Measurements from ENCODE around the gene CDCA4. TPM values are rescaled to one million over a fixed set of nuclear protein-coding genes. Genes with fewer than 3 reads are reported as not detected.

Gene CDCA4
- total RNA-seq, 1 donor from 2014 or later, result 6.9 TPM

DNA sequence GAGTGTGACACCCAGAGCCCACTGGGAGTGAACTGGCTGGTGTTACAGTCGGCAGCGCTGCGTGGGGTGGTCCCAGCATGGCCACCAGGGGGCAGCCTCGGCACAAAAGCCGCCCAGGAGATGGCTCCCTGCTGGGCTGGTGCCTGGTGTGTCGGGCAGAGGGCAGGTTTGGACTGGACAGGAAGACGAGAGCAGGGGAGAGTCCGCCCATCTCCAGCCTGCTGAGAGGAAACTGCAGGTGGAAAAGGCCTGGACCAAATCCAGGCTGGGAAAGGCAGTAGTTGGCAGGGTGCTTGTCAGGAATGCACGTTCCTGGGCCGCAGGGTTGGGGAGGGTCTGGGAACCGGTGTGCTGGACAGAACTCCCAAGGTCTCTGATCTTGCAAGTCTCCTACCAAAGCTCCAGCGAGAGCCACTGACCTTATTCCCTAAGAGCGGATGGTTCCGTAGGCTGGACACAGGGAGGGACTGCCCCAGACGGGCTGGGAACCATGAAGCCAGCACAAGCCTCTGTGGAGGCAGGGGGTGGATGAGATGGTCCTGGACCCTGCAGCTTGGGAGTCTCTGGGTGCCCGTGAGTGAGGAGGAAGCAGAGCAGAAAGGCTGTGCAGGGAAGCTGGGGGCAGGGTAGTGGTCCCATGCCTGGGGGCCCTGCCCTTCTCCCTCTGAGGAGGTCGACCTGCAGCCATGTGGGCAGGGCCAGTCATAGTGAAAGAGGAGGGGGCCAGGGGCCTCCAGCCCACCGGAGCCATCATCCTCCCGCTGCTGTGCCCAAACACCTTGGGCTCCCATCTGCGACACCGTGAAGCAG is 44.5 kb downstream of the CDCA4 start:
- Histone ChIP-seq H3K4me1 (peaks cover 77% of the 10 kb centered on the region), H3K9me3 (no peaks in the 10 kb centered on the region), H3K4me3 (no peak overlapping the region), H3K27me3 (ENCODE audit: low read depth) (peaks cover 17% of the 10 kb centered on the region), H3K36me3 (no peaks in the 10 kb centered on the region), H3K27ac (no peak overlapping the region)
- DNase-seq, result peak; percentile 91
- TF ChIP-seq, protein P1, sequence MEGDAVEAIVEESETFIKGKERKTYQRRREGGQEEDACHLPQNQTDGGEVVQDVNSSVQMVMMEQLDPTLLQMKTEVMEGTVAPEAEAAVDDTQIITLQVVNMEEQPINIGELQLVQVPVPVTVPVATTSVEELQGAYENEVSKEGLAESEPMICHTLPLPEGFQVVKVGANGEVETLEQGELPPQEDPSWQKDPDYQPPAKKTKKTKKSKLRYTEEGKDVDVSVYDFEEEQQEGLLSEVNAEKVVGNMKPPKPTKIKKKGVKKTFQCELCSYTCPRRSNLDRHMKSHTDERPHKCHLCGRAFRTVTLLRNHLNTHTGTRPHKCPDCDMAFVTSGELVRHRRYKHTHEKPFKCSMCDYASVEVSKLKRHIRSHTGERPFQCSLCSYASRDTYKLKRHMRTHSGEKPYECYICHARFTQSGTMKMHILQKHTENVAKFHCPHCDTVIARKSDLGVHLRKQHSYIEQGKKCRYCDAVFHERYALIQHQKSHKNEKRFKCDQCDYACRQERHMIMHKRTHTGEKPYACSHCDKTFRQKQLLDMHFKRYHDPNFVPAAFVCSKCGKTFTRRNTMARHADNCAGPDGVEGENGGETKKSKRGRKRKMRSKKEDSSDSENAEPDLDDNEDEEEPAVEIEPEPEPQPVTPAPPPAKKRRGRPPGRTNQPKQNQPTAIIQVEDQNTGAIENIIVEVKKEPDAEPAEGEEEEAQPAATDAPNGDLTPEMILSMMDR (IDR thresholded peaks at IDR 0.05), result peak; percentile 97
- peak; percentile 62 to 67 for ATAC-seq
- intact Hi-C loops (cut with DNase I), result loop anchor here (10.0 kb wide), 1 partner anchor 68 kb away; no protein-coding TSS in a partner anchor

DNA sequence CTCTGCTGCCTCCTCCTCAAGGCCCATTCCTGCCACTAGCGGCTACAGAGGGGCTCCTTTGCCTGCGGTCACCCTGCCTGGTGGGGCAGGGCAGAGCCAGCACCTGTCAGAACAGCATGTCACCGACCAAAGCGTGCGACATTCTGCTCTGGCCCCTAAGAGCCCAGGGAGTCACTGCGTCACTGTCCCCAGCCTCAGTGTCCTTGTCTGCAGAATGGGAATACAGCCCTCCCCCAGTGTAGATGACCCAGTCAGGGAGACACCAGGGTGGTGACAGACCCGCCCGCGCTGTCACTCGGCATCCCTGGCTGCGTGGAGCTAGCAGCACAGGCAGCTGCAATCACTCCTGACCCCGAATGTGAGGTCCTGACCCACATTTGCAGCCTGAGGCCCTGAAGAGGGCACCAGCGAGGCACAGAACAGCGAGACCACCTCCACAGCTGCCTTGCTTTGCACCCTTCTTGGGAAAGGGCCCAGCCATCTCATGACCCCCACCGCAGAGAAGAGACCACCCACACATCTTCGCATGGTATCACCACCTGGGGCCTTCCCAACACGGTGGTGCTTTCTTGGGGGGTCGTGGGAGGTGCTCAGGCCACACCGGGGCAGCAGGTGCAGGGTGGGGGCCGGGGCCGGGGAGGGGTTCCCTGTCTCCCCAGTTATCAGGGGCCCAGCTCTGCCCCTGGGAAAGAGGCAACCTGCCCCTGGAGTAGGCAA is 45.2 kb downstream of the CDCA4 start:
- ATAC-seq (no peak), DNase-seq (peak; percentile 49)
- H3K27ac ChIP-seq, result no peak overlapping the region
- H3K27me3 ChIP-seq (ENCODE audit: low read depth), result peaks cover 17% of the 10 kb centered on the region
- no peaks in the 10 kb centered on the region for H3K9me3 ChIP-seq
- intact Hi-C loops (cut with DNase I), result loop anchor here (10.0 kb wide), 1 partner anchor 69 kb away; no protein-coding TSS in a partner anchor
- TF ChIP-seq, protein P1 (IDR thresholded peaks at IDR 0.05), result no peak
- peaks cover 85% of the 10 kb centered on the region for H3K4me1 ChIP-seq
- no peak overlapping the region for H3K4me3 ChIP-seq
- no peaks in the 10 kb centered on the region for H3K36me3 ChIP-seq

DNA sequence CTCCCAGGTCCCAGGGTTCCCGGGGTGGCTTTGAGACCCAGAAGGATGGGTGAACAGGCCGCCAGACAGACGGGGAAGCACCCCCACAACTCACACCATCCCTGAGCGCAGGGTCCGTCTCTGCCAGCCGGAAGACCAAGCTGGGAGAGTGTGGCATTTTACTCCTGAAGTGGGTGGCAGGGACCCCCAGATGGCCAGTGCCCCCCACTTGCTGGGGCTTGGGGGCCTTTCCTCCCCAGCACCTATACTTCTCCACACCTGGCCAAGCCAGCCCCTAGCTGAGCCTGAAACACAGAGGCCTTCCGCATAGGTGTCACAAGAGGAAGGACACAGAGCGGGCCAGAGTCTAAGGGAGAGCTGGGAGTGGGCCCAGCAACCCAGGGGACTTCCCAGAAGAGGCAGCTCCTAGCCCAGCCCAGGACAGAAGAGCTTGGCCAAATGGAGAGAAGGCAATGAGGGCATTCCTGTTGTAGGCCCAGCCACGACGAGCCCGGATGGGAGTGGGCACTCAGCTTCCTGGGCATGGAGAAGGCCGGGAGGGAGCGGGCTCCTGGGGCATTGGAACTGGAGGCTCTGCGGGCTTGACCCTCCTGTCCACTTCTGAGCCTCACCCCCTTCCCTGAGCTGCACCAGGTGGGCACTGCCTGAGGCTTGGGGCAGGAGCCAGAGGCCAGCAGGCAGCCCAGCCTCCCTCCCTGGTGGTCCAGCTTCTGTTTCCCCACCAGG is 46.1 kb downstream of the CDCA4 start:
- peaks cover 17% of the 10 kb centered on the region for H3K27me3 ChIP-seq (ENCODE audit: low read depth)
- no peak for ATAC-seq
- H3K27ac ChIP-seq, result peak overlapping the region; percentile 86
- H3K4me1 ChIP-seq, result peaks cover 81% of the 10 kb centered on the region
- no peaks in the 10 kb centered on the region for H3K9me3 ChIP-seq
- no peaks in the 10 kb centered on the region for H3K36me3 ChIP-seq
- H3K4me3 ChIP-seq, result no peak overlapping the region
- peak; percentile 43 for DNase-seq
- intact Hi-C loops (cut with DNase I), result loop anchor here (10.0 kb wide), 1 partner anchor 70 kb away; no protein-coding TSS in a partner anchor
- TF ChIP-seq, protein P1 (IDR thresholded peaks at IDR 0.05), result no peak

DNA sequence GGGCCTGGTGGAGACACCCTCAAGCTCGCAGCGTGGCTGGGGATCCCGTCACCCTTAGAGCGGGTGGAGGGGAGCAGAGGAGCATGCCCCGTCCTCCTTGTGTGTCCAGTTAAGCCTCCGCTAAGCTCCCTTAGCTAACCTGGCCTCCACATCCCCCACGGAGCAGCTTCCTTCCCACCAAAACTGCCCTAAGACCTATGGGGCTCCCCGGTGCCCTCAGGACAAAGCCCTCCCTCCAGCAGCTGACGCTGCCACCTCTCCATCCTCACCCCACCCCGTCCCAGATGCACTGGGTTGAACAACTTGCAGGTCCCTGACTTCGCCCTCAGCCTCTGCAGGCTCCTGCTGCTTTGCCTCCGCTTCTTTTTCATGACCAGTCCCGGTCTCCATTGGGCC is 46.7 kb downstream of the CDCA4 start:
- H3K9me3 ChIP-seq, result no peaks in the 10 kb centered on the region
- H3K4me3 ChIP-seq, result peak overlapping the region; percentile 24

More for the DNA sequence above, 46.7 kb downstream of the CDCA4 start:
- H3K36me3 ChIP-seq, result no peaks in the 10 kb centered on the region
- no peak for ATAC-seq
- TF ChIP-seq, protein P1 (IDR thresholded peaks at IDR 0.05), result no peak
- H3K27me3 ChIP-seq (ENCODE audit: low read depth), result peaks cover 17% of the 10 kb centered on the region
- DNase-seq, result peak; percentile 42
- H3K4me1 ChIP-seq, result peaks cover 81% of the 10 kb centered on the region
- peak overlapping the region; percentile 86 for H3K27ac ChIP-seq
- intact Hi-C loops (cut with DNase I), result loop anchor here (10.0 kb wide), 1 partner anchor 71 kb away; no protein-coding TSS in a partner anchor

Data from lower lobe of right lung (tissue), 2 donors.